Left hindlimb (tissue), 1 donor: ENCODE results near the gene KCNJ5.

ENCODE experiments used
- DNase-seq: peaks from one replicate; pipeline ENCODE4 v3.0.0-alpha.2; 2018

The KCNJ5 gene

GRCh38 chr11:128872094-128872493 lies 19.1 kb upstream of the KCNJ5 start:
- no peak for DNase-seq

- DNase-seq: no peak
These were observed 18.6 kb upstream of the KCNJ5 start for GRCh38 chr11:128872594-128872993.

GRCh38 chr11:128874427-128874826 lies 16.7 kb upstream of the KCNJ5 start:
- DNase-seq: no peak

GRCh38 chr11:128876133-128876650 lies 15.0 kb upstream of the KCNJ5 start:
- DNase-seq: no peak

- no peak for DNase-seq
These were observed 13.4 kb upstream of the KCNJ5 start for GRCh38 chr11:128877726-128878125.

- no peak for DNase-seq
These were observed 12.7 kb upstream of the KCNJ5 start for GRCh38 chr11:128878455-128878854.

- no peak for DNase-seq
These were observed 11.3 kb upstream of the KCNJ5 start for GRCh38 chr11:128879817-128880216.

- DNase-seq: no peak
These were observed 9.9 kb upstream of the KCNJ5 start for GRCh38 chr11:128881221-128881620.

- DNase-seq: no peak
These were observed 8.7 kb upstream of the KCNJ5 start for GRCh38 chr11:128882451-128882850.

GRCh38 chr11:128884054-128884453 lies 7.1 kb upstream of the KCNJ5 start:
- DNase-seq: no peak

- no peak for DNase-seq
These were observed 6.3 kb upstream of the KCNJ5 start for GRCh38 chr11:128884703-128885338.

- DNase-seq: no peak
These were observed 4.6 kb upstream of the KCNJ5 start for GRCh38 chr11:128886406-128887124.

GRCh38 chr11:128888034-128888985 lies 2.8 kb upstream of the KCNJ5 start:
- no peak for DNase-seq

GRCh38 chr11:128889657-128890213 lies 1.4 kb upstream of the KCNJ5 start:
- DNase-seq: no peak

GRCh38 chr11:128890216-128890542 lies 977 bp upstream of the KCNJ5 start:
- DNase-seq: no peak

- no peak for DNase-seq
These were observed 800 bp downstream of the KCNJ5 start for GRCh38 chr11:128891913-128892398.

GRCh38 chr11:128892866-128893565 lies 1.9 kb downstream of the KCNJ5 start:
- no peak for DNase-seq

- no peak for DNase-seq
These were observed 2.6 kb downstream of the KCNJ5 start for GRCh38 chr11:128893578-128894285.

- no peak for DNase-seq
These were observed 3.1 kb downstream of the KCNJ5 start for GRCh38 chr11:128894286-128894681.

GRCh38 chr11:128894685-128895084 lies 3.5 kb downstream of the KCNJ5 start:
- no peak for DNase-seq

GRCh38 chr11:128895526-128895925 lies 4.4 kb downstream of the KCNJ5 start:
- DNase-seq: no peak

- DNase-seq: no peak
These were observed 5.2 kb downstream of the KCNJ5 start for GRCh38 chr11:128896356-128896755.
